GM12878 (cell line): ENCODE measurements around the gene NECTIN2. TPM values are rescaled to one million over a fixed set of nuclear protein-coding genes. Genes with fewer than 3 reads are reported as not detected.
"Not testable (repeated sequence)": the region's sequence is repeated elsewhere in the genome, so short reads cannot be mapped to it uniquely, and the experiment has no call there.

Source experiments
- ATAC-seq: fragments of 200-7000 bp; cut with Tn5 transposase; 3 replicates; pipeline ENCODE4 v1.9.1; 2020; ENCODE audit warnings: mild to moderate bottlenecking, moderate library complexity
- BruUV-seq: library from RNA; stranded (reverse); fragments of 400-500 nt; replicated peaks from 2 replicates; lab custom pipeline; 2021; lab: Mats Ljungman, UMichigan
- CTCF ChIA-PET: fragments of 300-600 bp; sonication (Branson Sonifier 250); formaldehyde crosslinking; extraction: SDS; loops from one replicate; lab custom pipeline; 2021; ENCODE audit warnings: inconsistent platforms; lab: Yijun Ruan, JAX
- POLR2A ChIA-PET: fragments of 350-600 bp; formaldehyde crosslinking; extraction: SDS; loops from one replicate; lab custom pipeline; 2021; ENCODE audit warnings: inconsistent platforms; lab: Charles Lee
- RAD21 ChIA-PET: fragments of 300-600 bp; sonication (Branson Sonifier 250); formaldehyde crosslinking; loops from one replicate; lab custom pipeline; 2023; ENCODE audit warnings: antibody characterized with exemption; ENCODE audit not compliant: unreplicated experiment; lab: Charles Lee
- SMC1A ChIA-PET: fragments of 300-600 bp; sonication (Branson Sonifier 250); formaldehyde crosslinking; loops from one replicate; lab custom pipeline; 2023; ENCODE audit not compliant: unreplicated experiment, uncharacterized antibody; lab: Charles Lee
- DNase-seq: peaks from one replicate; pipeline ENCODE4 v3.0.0-alpha.2; 2011; ENCODE audit warnings: low read depth, low spot score
- FAIRE-seq: peaks from 3 replicates; lab custom pipeline; 2011; peaks lifted over from hg19 to GRCh38; lab: Jason Lieb, UNC
- H2AFZ ChIP-seq: 2 replicates; pipeline ENCODE4 v1.6.0; 2011; ENCODE audit warnings: low read depth, low read length, control low read depth; ENCODE audit not compliant: control insufficient read depth
- H3K27ac ChIP-seq: 2 replicates; pipeline ENCODE4 v1.5.1; 2011; ENCODE audit warnings: control low read depth; ENCODE audit not compliant: control insufficient read depth, insufficient read depth
- H3K27me3 ChIP-seq, 2 experiments: replicated peaks in 1 of 2; 2 replicates each; pipeline versions ENCODE4 v1.6.0 to v1.6.1; 2011; ENCODE audit warnings: low read length in 1 of 2; ENCODE audit not compliant: control insufficient read depth in 2 of 2, insufficient read depth in 2 of 2
- H3K36me3 ChIP-seq, 2 experiments: 2 replicates each; pipeline ENCODE4 v1.5.1; 2011; ENCODE audit warnings: low read length in 1 of 2; ENCODE audit not compliant: control insufficient read depth in 2 of 2, insufficient read depth in 2 of 2
- H3K4me1 ChIP-seq: 2 replicates; pipeline ENCODE4 v1.6.1; 2011; ENCODE audit warnings: mild to moderate bottlenecking, low read length, moderate library complexity, mixed read lengths; ENCODE audit not compliant: control insufficient read depth, insufficient read depth
- H3K4me2 ChIP-seq: 2 replicates; pipeline ENCODE4 v1.6.0; 2011; ENCODE audit warnings: control low read depth; ENCODE audit not compliant: control insufficient read depth, insufficient read depth
- H3K4me3 ChIP-seq: fragments of 200-600 bp; sonication (generic); 2 replicates; pipeline ENCODE4 v1.5.1; 2016
- H3K79me2 ChIP-seq: 2 replicates; pipeline ENCODE4 v1.6.0; 2011; ENCODE audit warnings: low read length; ENCODE audit not compliant: control insufficient read depth, insufficient read depth
- H3K9ac ChIP-seq: 2 replicates; pipeline ENCODE4 v1.8.0; 2011; ENCODE audit warnings: low read length, control low read depth, mixed read lengths; ENCODE audit not compliant: control insufficient read depth, insufficient read depth
- H3K9me3 ChIP-seq: replicated peaks from 3 replicates; pipeline ENCODE4 v1.5.1; 2011; ENCODE audit warnings: mild to moderate bottlenecking, low read length; ENCODE audit not compliant: control insufficient read depth, insufficient read depth
- H4K20me1 ChIP-seq: 2 replicates; pipeline ENCODE4 v1.6.0; 2011; ENCODE audit not compliant: control insufficient read depth, insufficient read depth
- BMI1 ChIP-seq: fragments of 450-650 bp; IDR thresholded peaks from 2 replicates; pipeline ENCODE4 v1.6.1; 2016; ENCODE audit warnings: mild to moderate bottlenecking, moderate library complexity, borderline replicate concordance
- EP300 ChIP-seq, 2 experiments: fragments of 150-350 bp in 1 of 2; IDR thresholded peaks; 2 replicates each; pipeline ENCODE4 v1.6.1; 2011 to 2012; ENCODE audit warnings: low read depth in 2 of 2, low read length in 2 of 2, borderline replicate concordance in 1 of 2, improper control_type of control experiment in 1 of 2, inconsistent platforms in 1 of 2; ENCODE audit not compliant: control insufficient read depth in 1 of 2
- POLR2AphosphoS5 ChIP-seq: IDR thresholded peaks from 2 replicates; pipeline ENCODE4 v1.6.1; 2011; ENCODE audit warnings: mild to moderate bottlenecking, low read length, inconsistent platforms
- RBBP5 ChIP-seq: fragments of 200-600 bp; sonication (generic); conservative IDR thresholded peaks from 2 replicates; pipeline ENCODE4 v1.6.1; 2016
- TAF1 ChIP-seq: IDR thresholded peaks from 2 replicates; pipeline ENCODE4 v1.6.1; 2011; ENCODE audit warnings: mild to moderate bottlenecking, low read depth, low read length, borderline replicate concordance
- TCF12 ChIP-seq: IDR thresholded peaks from 2 replicates; pipeline ENCODE4 v1.6.1; 2011; ENCODE audit warnings: low read depth, mild to moderate bottlenecking, low read length
- TCF3 ChIP-seq: IDR thresholded peaks from 2 replicates; pipeline ENCODE4 v1.6.1; 2012; ENCODE audit warnings: low read depth, mild to moderate bottlenecking, low read length, borderline replicate concordance; ENCODE audit not compliant: insufficient read depth
- YY1 ChIP-seq: IDR thresholded peaks from 2 replicates; pipeline ENCODE4 v1.6.1; 2011; ENCODE audit warnings: low read depth, mild to moderate bottlenecking, low read length
- WGBS: methylation state at CpG from one replicate; pipeline ENCODE4 v1.1.6; 2016; ENCODE audit warnings: low lambda C conversion rate; ENCODE audit not compliant: insufficient replicate concordance, insufficient coverage; ENCODE audit errors: missing lambda C conversion rate; 5-methylcytosine and 5-hydroxymethylcytosine counted together
- in situ Hi-C: fragments of 300-500 bp; cut with MboI; formaldehyde crosslinking; loops from 9 replicates; pipeline ENCODE4 v1.14.3; 2018; ENCODE audit warnings: mixed read lengths
- intact Hi-C: fragments of 100-400 bp; cut with micrococcal nuclease; formaldehyde crosslinking; loops from one replicate; pipeline ENCODE4 v1.14.2; 2022; ENCODE audit not compliant: unreplicated experiment
- polyA plus RNA-seq, 11 experiments: library from polyadenylated mRNA; depleted of rRNA in 4 of 11; unstranded in 6 of 11; stranded (reverse) in 5 of 11; fragments of >200 nt; fragmentation: Nextera tagmentation in 4 of 11; fragmentation: Illumina TruSeq in 1 of 11; extraction: Ambion mirVana in 4 of 11; extraction: Trizol in 1 of 11; gene quantifications; 1 replicate in 1 of 11; 2 replicates in 10 of 11; pipeline versions ENCODE4 v1.2.1 to v1.2.3, GENCODE V29; 2011 to 2016; ENCODE audit warnings: inconsistent platforms in 2 of 11, missing spikeins in 2 of 11, low read depth in 1 of 11
- total RNA-seq, 4 experiments: library from RNA; depleted of rRNA in 3 of 4; stranded (reverse); fragments of >200 nt in 3 of 4; fragmentation: Illumina TruSeq in 1 of 4; extraction: Trizol in 1 of 4; gene quantifications; 2 replicates each; pipeline versions ENCODE4 v1.2.1 to v1.2.3, GENCODE V29; 2013 to 2021
- TF ChIP-seq, protein P1 (sequence below): fragments of 450-650 bp; IDR thresholded peaks from 2 replicates; pipeline ENCODE4 v1.6.1; 2016; ENCODE audit warnings: mild to moderate bottlenecking, moderate library complexity, borderline replicate concordance
- TF ChIP-seq, protein P2 (sequence below): fragments of 450-650 bp; IDR thresholded peaks from 2 replicates; pipeline ENCODE4 v1.6.1; 2018; ENCODE audit warnings: mild to moderate bottlenecking, low read depth, moderate library complexity; ENCODE audit not compliant: partially characterized antibody
- TF ChIP-seq, protein P3 (sequence below): fragments of 450-650 bp; IDR thresholded peaks from 2 replicates; pipeline ENCODE4 v1.6.1; 2018; ENCODE audit warnings: borderline replicate concordance, mild to moderate bottlenecking; ENCODE audit not compliant: partially characterized antibody

The NECTIN2 gene
- total and polyA plus RNA-seq, 10 of the 15 experiments (the other 5 are each of a cell fraction or from before 2014, with no cell fraction given) = 0.05 to 0.36 (median 0.26) TPM; not detected in 5

DNA sequence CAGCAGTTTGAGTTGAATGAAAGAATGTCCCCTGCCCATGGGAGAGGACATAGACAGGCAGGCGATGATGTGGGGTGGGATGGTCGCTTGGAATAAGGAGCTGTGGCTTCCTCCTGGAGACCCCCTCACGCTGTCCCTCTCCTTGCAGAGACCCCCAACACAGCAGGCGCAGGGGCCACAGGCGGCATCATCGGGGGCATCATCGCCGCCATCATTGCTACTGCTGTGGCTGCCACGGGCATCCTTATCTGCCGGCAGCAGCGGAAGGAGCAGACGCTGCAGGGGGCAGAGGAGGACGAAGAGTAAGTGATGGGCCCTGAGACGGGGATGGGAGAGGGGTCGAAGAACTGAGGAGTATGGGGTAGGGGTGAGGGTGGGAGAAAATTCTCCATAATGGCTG is 36.0 kb downstream of the NECTIN2 start (continued):
- TF ChIP-seq, protein P1, sequence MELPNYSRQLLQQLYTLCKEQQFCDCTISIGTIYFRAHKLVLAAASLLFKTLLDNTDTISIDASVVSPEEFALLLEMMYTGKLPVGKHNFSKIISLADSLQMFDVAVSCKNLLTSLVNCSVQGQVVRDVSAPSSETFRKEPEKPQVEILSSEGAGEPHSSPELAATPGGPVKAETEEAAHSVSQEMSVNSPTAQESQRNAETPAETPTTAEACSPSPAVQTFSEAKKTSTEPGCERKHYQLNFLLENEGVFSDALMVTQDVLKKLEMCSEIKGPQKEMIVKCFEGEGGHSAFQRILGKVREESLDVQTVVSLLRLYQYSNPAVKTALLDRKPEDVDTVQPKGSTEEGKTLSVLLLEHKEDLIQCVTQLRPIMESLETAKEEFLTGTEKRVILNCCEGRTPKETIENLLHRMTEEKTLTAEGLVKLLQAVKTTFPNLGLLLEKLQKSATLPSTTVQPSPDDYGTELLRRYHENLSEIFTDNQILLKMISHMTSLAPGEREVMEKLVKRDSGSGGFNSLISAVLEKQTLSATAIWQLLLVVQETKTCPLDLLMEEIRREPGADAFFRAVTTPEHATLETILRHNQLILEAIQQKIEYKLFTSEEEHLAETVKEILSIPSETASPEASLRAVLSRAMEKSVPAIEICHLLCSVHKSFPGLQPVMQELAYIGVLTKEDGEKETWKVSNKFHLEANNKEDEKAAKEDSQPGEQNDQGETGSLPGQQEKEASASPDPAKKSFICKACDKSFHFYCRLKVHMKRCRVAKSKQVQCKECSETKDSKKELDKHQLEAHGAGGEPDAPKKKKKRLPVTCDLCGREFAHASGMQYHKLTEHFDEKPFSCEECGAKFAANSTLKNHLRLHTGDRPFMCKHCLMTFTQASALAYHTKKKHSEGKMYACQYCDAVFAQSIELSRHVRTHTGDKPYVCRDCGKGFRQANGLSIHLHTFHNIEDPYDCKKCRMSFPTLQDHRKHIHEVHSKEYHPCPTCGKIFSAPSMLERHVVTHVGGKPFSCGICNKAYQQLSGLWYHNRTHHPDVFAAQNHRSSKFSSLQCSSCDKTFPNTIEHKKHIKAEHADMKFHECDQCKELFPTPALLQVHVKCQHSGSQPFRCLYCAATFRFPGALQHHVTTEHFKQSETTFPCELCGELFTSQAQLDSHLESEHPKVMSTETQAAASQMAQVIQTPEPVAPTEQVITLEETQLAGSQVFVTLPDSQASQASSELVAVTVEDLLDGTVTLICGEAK = no peak
- TF ChIP-seq TCF12 (no peak), TCF3 (no peak), EP300 (IDR thresholded peaks at IDR 0.05; ENCODE audit: borderline replicate concordance in 1 of 2, control insufficient read depth in 1 of 2, low read depth in 2 of 2, low read length in 2 of 2) (no peak), BMI1 (no peak), POLR2AphosphoS5 (no peak), RBBP5 (no peak), YY1 (no peak), TAF1 (no peak)
- TF ChIP-seq, protein P2, sequence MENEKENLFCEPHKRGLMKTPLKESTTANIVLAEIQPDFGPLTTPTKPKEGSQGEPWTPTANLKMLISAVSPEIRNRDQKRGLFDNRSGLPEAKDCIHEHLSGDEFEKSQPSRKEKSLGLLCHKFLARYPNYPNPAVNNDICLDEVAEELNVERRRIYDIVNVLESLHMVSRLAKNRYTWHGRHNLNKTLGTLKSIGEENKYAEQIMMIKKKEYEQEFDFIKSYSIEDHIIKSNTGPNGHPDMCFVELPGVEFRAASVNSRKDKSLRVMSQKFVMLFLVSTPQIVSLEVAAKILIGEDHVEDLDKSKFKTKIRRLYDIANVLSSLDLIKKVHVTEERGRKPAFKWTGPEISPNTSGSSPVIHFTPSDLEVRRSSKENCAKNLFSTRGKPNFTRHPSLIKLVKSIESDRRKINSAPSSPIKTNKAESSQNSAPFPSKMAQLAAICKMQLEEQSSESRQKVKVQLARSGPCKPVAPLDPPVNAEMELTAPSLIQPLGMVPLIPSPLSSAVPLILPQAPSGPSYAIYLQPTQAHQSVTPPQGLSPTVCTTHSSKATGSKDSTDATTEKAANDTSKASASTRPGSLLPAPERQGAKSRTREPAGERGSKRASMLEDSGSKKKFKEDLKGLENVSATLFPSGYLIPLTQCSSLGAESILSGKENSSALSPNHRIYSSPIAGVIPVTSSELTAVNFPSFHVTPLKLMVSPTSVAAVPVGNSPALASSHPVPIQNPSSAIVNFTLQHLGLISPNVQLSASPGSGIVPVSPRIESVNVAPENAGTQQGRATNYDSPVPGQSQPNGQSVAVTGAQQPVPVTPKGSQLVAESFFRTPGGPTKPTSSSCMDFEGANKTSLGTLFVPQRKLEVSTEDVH = no peak
- TF ChIP-seq, protein P3, sequence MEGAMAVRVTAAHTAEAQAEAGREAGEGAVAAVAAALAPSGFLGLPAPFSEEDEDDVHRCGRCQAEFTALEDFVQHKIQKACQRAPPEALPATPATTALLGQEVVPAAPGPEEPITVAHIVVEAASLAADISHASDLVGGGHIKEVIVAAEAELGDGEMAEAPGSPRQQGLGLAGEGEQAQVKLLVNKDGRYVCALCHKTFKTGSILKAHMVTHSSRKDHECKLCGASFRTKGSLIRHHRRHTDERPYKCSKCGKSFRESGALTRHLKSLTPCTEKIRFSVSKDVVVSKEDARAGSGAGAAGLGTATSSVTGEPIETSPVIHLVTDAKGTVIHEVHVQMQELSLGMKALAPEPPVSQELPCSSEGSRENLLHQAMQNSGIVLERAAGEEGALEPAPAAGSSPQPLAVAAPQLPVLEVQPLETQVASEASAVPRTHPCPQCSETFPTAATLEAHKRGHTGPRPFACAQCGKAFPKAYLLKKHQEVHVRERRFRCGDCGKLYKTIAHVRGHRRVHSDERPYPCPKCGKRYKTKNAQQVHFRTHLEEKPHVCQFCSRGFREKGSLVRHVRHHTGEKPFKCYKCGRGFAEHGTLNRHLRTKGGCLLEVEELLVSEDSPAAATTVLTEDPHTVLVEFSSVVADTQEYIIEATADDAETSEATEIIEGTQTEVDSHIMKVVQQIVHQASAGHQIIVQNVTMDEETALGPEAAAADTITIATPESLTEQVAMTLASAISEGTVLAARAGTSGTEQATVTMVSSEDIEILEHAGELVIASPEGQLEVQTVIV = no peak
- TF ChIP-seq, all 136 proteins: peak for 0

DNA sequence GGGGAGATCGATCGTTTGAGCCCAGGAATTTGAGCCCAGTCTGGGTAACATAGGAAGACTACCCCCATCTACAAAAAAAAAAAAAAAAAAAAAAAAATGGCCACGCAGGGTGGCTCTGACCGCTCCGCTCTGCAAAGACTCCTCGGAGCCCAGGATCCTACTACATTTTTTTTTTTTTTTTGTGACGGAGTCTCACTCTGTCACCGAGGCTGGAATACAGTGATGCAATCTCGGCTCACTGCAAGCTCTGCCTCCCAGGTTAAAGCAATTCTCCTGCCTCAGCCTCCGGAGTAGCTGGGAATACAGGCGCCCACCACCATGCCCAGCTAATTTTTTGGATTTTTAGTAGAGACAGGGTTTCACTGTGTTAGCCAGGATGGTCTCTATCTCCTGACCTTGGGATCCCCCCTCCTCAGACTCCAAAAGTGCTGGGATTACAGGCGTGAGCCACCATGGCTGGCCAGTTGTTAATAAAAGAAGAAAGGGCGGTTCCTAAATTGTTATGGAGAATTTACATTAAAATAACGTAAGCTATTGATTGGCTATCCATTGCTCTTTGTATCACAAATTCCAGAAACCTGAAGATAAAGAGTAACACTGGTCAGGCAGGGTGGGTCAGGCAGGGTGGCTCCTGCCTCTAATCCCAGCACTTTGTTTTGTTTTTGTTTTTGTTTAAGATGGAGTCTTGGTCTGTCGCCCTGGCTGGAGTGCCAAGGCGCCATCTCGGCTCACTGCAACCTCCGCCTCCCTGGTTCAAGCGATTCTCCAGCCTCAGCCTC is 36.7 kb downstream of the NECTIN2 start:
- H4K20me1 ChIP-seq, in situ Hi-C loops, intact Hi-C loops, H3K4me2 ChIP-seq, RAD21 ChIA-PET, FAIRE-seq, H2AFZ ChIP-seq, SMC1A ChIA-PET, DNase-seq, H3K27me3 ChIP-seq, POLR2A ChIA-PET, BruUV-seq, H3K9me3 ChIP-seq, H3K79me2 ChIP-seq, ATAC-seq, CTCF ChIA-PET, H3K36me3 ChIP-seq, H3K27ac ChIP-seq, H3K4me1 ChIP-seq, H3K4me3 ChIP-seq, H3K9ac ChIP-seq: not testable (repeated sequence)
- WGBS = 45% methylated on average over 18 of the region's 19 CpGs
